Measurements from ENCODE around the gene CCDC152. TPM values are rescaled to one million over a fixed set of nuclear protein-coding genes. Genes with fewer than 3 reads are reported as not detected.

CCDC152 gene
- total and polyA plus RNA-seq, 8 donors = 0.19 to 1.3 (median 0.59) TPM

GRCh38 chr5:42801516-42802166, 45.0 kb downstream of the CCDC152 start:
- peaks cover 0 to 57% (median 12%) of the 10 kb centered on the region in 3 donors for H3K36me3 ChIP-seq
- H3K27ac ChIP-seq = no peak overlapping the region
- DNase-seq = no peak
- no peaks in the 10 kb centered on the region for H3K4me1 ChIP-seq
- ATAC-seq = no peak
- no peak overlapping the region for H3K4me3 ChIP-seq
- no peak for TF ChIP-seq CTCF (IDR thresholded peaks at IDR 0.05)
- 87 to 88% methylated on average over 6 of the region's 6 CpGs for WGBS, 2 donors
- H3K9me3 ChIP-seq = no peaks in the 10 kb centered on the region
- FAIRE-seq = no peak
- intact Hi-C loops (cut with DNase I) = no loop called here
- no peaks in the 10 kb centered on the region for H3K27me3 ChIP-seq

DNA sequence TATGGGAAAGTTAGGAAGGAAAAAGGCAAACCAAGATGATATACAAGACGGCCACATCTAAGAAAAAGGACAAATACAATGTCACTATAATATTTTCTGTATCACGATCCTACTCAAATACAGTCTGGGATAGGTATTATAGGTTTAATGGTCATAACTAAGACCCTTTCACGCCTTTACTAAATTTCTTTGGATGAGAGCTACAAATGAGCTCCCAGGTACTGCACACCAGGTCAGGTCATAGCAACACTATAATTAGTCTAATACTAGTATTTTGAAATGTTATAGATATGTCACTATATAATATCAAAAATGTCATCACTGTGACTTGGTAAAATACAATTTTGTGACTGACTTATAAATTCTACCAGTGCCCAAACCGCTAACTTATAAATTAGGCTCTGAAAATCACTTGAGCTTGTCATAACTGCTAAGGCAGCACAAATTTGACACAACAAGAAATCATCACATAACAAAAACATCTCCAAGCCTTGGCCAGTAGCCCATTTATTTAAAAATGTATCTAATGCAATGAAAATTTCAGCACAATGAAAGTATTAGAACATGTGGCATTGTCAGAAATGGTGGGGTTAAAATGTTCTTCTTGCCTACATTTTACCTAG, 48.2 kb downstream of the CCDC152 start:
- FAIRE-seq (no peak), DNase-seq (no peak), ATAC-seq (no peak)
- TF ChIP-seq CTCF (IDR thresholded peaks at IDR 0.05) = no peak
- H3K4me3 ChIP-seq = no peak overlapping the region
- peaks cover 0 to 67% (median 12%) of the 10 kb centered on the region in 3 donors for H3K36me3 ChIP-seq
- peaks cover 0 to 16% (median 10%) of the 10 kb centered on the region in 3 donors for H3K4me1 ChIP-seq
- H3K9me3 ChIP-seq = no peaks in the 10 kb centered on the region
- H3K27me3 ChIP-seq = no peaks in the 10 kb centered on the region
- 97 to 99% methylated on average over 4 of the region's 4 CpGs for WGBS, 2 donors
- H3K27ac ChIP-seq = no peak overlapping the region
- intact Hi-C loops (cut with DNase I) = no loop called here

DNA sequence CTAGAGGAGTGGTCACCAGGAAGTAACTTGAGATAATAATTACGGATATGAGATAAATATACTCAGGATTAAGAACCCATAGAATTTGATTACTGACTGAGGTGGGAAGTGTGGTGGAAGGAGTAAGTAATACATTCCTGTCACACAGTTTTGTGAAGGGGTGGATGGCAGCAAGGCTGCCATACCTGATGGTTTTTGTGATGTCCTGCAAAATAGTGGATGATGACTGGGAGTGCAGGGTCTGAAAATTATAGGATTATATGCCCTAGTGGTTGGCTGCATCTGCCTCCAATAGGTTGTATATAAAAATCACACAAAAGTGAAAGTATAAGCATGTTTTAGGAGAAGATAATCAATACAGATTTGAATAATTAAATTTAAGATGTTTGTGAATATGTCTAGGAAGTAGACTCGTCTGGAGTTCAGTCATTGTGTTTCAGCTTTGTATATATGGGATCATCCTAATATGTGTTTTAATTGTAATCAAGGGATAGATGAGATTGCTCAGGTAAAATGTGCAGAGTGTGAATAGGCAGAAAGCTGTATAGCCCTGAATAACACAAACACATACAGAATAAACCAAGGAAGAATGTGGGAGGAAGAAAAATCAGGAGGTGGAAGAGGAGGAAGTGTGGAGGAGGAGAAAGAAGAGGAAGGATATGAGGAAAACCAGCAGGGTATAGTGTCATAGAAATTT, 49.5 kb downstream of the CCDC152 start:
- FAIRE-seq = no peak
- Histone ChIP-seq H3K9me3 (no peaks in the 10 kb centered on the region), H3K27me3 (no peaks in the 10 kb centered on the region), H3K36me3 (peaks cover 0 to 56% (median 6%) of the 10 kb centered on the region in 3 donors), H3K4me1 (peaks cover 0 to 16% (median 10%) of the 10 kb centered on the region in 3 donors), H3K27ac (no peak overlapping the region), H3K4me3 (no peak overlapping the region)
- intact Hi-C loops (cut with DNase I) = no loop called here
- TF ChIP-seq CTCF (IDR thresholded peaks at IDR 0.05) = no peak
- ATAC-seq = no peak
- DNase-seq = no peak
- 55 to 57% methylated on average over 2 of the region's 2 CpGs for WGBS, 2 donors

- H3K4me1 ChIP-seq = peaks cover 0 to 16% (median 10%) of the 10 kb centered on the region in 3 donors
- no peak for TF ChIP-seq CTCF (IDR thresholded peaks at IDR 0.05)
- WGBS, 2 donors = 83 to 92% methylated on average over 3 of the region's 3 CpGs
- H3K9me3 ChIP-seq = no peaks in the 10 kb centered on the region
- FAIRE-seq = no peak
- no peaks in the 10 kb centered on the region for H3K27me3 ChIP-seq
- H3K36me3 ChIP-seq = peaks cover 0 to 53% (median 0%) of the 10 kb centered on the region in 3 donors
- H3K27ac ChIP-seq = no peak overlapping the region
- no peak overlapping the region for H3K4me3 ChIP-seq
- intact Hi-C loops (cut with DNase I) = no loop called here
- ATAC-seq = no peak
- no peak for DNase-seq
Observed at GRCh38 chr5:42806701-42807262, 50.2 kb downstream of the CCDC152 start.

Data from pancreas (tissue), 10 donors.